GM21576 (cell line): ENCODE data around the gene PDLIM7.
"Not testable (repeated sequence)": the region's sequence is repeated elsewhere in the genome, so short reads cannot be mapped to it uniquely, and the experiment has no call there.

Source experiments
- ATAC-seq: cut with Tn5 transposase; IDR thresholded peaks from one replicate; pipeline ENCODE4 v1.9.1; 2021; ENCODE audit warnings: mild to moderate bottlenecking, moderate library complexity; ENCODE audit not compliant: unreplicated experiment

Gene PDLIM7

GRCh38 chr5:177497292-177498012 lies at the start of gene PDLIM7:
Gene PDLIM7, minus strand, starts transcription at chr5:177497604. Its CDS starts 1,092 bp downstream, at chr5:177496512.
- ATAC-seq, result peak; percentile 73

GRCh38 chr5:177546258-177546741 lies 48.9 kb upstream of the PDLIM7 start:
- no peak for ATAC-seq

GRCh38 chr5:177545487-177546257 lies 48.3 kb upstream of the PDLIM7 start:
- no peak for ATAC-seq

GRCh38 chr5:177542816-177543465 lies 45.5 kb upstream of the PDLIM7 start:
- ATAC-seq, result no peak

GRCh38 chr5:177540438-177540837 lies 43.0 kb upstream of the PDLIM7 start:
- ATAC-seq, result no peak

- no peak for ATAC-seq
Measured at GRCh38 chr5:177539411-177539810, 42.0 kb upstream of the PDLIM7 start.

GRCh38 chr5:177538876-177539275 lies 41.5 kb upstream of the PDLIM7 start:
- ATAC-seq, result no peak

GRCh38 chr5:177537389-177538361 lies 40.3 kb upstream of the PDLIM7 start:
- no peak for ATAC-seq

- ATAC-seq, result no peak
Measured at GRCh38 chr5:177536386-177536785, 39.0 kb upstream of the PDLIM7 start.

GRCh38 chr5:177535125-177535524 lies 37.7 kb upstream of the PDLIM7 start:
- ATAC-seq, result no peak

- ATAC-seq, result not testable (repeated sequence)
Measured at GRCh38 chr5:177534433-177534832, 37.0 kb upstream of the PDLIM7 start.

GRCh38 chr5:177531209-177531940 lies 34.0 kb upstream of the PDLIM7 start:
- no peak for ATAC-seq

- ATAC-seq, result no peak
Measured at GRCh38 chr5:177530638-177531037, 33.2 kb upstream of the PDLIM7 start.

- no peak for ATAC-seq
Measured at GRCh38 chr5:177529247-177530203, 32.1 kb upstream of the PDLIM7 start.

- no peak for ATAC-seq
Measured at GRCh38 chr5:177528631-177529030, 31.2 kb upstream of the PDLIM7 start.

GRCh38 chr5:177527595-177527994 lies 30.2 kb upstream of the PDLIM7 start:
- ATAC-seq, result no peak

- ATAC-seq, result no peak
Measured at GRCh38 chr5:177526791-177527190, 29.4 kb upstream of the PDLIM7 start.

GRCh38 chr5:177526191-177526590 lies 28.8 kb upstream of the PDLIM7 start:
- ATAC-seq, result no peak
